PFSK-1 (cell line): Measurements from ENCODE around the gene PANK2.

Experiments used
- POLR2AphosphoS5 ChIP-seq: IDR thresholded peaks from 2 replicates; pipeline ENCODE4 v1.6.1; 2012; ENCODE audit warnings: low read depth, mild to moderate bottlenecking, control low read depth, low read length, moderate library complexity
- SIN3A ChIP-seq: IDR thresholded peaks from 2 replicates; pipeline ENCODE4 v1.6.1; 2012; ENCODE audit warnings: mild to moderate bottlenecking, low read length, moderate library complexity, borderline replicate concordance; ENCODE audit not compliant: insufficient read depth
- TAF1 ChIP-seq: IDR thresholded peaks from 2 replicates; pipeline ENCODE4 v1.6.1; 2012; ENCODE audit warnings: low read length, control low read depth, borderline replicate concordance; ENCODE audit not compliant: insufficient read depth

DNA sequence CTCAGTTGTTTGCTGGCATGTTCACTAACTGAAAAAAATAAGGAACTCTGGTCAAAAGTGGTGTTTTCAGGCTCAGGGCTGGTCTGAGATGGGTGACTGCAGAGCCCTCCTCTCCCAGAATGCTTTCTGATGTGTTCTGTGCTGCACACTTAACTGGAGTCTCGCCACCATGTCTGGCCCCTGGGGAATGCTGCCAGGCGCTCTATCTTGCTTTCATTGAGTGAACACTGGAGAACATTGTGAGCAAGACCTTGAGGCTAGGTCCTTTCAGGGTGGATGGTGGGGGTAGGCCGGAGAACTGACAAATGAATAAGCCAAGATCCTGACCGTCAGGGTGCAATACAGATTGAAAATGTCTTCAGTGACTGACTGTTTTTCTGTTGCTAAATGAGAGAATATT is 19.5 kb downstream of the PANK2 start:
- TF ChIP-seq POLR2AphosphoS5 (no peak; the same call in 1 of the 2 replicates), SIN3A (no peak), TAF1 (no peak)
